Activated CD4-positive, alpha-beta memory T cell treated with anti-CD3 and anti-CD28 coated beads, Interleukin-2, amount 10 ng/mL, durations not matched to agents 7 days and 5 days (primary cell): ENCODE results near the gene CEBPZOS. TPM values are rescaled to one million over a fixed set of nuclear protein-coding genes. Genes with fewer than 3 reads are reported as not detected.
"Not testable (repeated sequence)": the region's sequence is repeated elsewhere in the genome, so short reads cannot be mapped to it uniquely, and the experiment has no call there.

ENCODE experiments used
- CTCF ChIA-PET: fragments of 350-600 bp; sonication (Branson Sonifier 250); formaldehyde crosslinking; loops from one replicate; lab custom pipeline; 2021; ENCODE audit warnings: antibody characterized with exemption, inconsistent platforms; lab: Charles Lee
- POLR2A ChIA-PET: fragments of 350-600 bp; sonication (Branson Sonifier 250); formaldehyde crosslinking; loops from one replicate; lab custom pipeline; 2021; ENCODE audit warnings: antibody characterized with exemption; lab: Charles Lee
- DNase-seq: peaks from one replicate; pipeline ENCODE4 v3.0.0-alpha.2; 2020
- H3K27ac Mint-ChIP-seq: one replicate; pipeline ENCODE4 v1.8.0; 2021; ENCODE audit warnings: mild to moderate bottlenecking, mixed read lengths
- H3K27me3 Mint-ChIP-seq: one replicate; pipeline ENCODE4 v1.8.0; 2021; ENCODE audit warnings: mixed read lengths
- H3K36me3 Mint-ChIP-seq: one replicate; pipeline ENCODE4 v1.8.0; 2021; ENCODE audit warnings: low read depth, mixed read lengths
- H3K4me1 Mint-ChIP-seq: one replicate; pipeline ENCODE4 v1.8.0; 2021; ENCODE audit warnings: mixed read lengths
- H3K4me3 Mint-ChIP-seq: one replicate; pipeline ENCODE4 v1.8.0; 2021; ENCODE audit warnings: mild to moderate bottlenecking, mixed read lengths
- H3K9me3 Mint-ChIP-seq: one replicate; pipeline ENCODE4 v1.8.0; 2021; ENCODE audit warnings: mixed read lengths
- total RNA-seq, 2 experiments: library from RNA; stranded (reverse); gene quantifications; one replicate each; pipeline ENCODE4 v1.2.3, GENCODE V29; 2021

The CEBPZOS gene
- total RNA-seq, 2 experiments from 2014 or later, result 32.9 to 36.3 TPM

GRCh38 chr2:37225129-37225528 is 28.8 kb downstream of the CEBPZOS start:
- H3K27me3 Mint-ChIP-seq, H3K9me3 Mint-ChIP-seq, H3K4me3 Mint-ChIP-seq, POLR2A ChIA-PET, H3K27ac Mint-ChIP-seq, CTCF ChIA-PET, DNase-seq: not testable (repeated sequence)
- Mint-ChIP-seq H3K36me3 (peaks cover 58% of the 10 kb centered on the region), H3K4me1 (peaks cover 53% of the 10 kb centered on the region)

- Mint-ChIP-seq H3K36me3 (peaks cover 42% of the 10 kb centered on the region), H3K4me1 (peaks cover 48% of the 10 kb centered on the region), H3K27me3 (no peaks in the 10 kb centered on the region), H3K27ac (no peak overlapping the region), H3K4me3 (no peak overlapping the region), H3K9me3 (no peaks in the 10 kb centered on the region)
- DNase-seq, result no peak
- POLR2A ChIA-PET, result no interaction called here
- CTCF ChIA-PET, result no interaction called here
Observed at GRCh38 chr2:37226863-37227262, 30.6 kb downstream of the CEBPZOS start.

DNA sequence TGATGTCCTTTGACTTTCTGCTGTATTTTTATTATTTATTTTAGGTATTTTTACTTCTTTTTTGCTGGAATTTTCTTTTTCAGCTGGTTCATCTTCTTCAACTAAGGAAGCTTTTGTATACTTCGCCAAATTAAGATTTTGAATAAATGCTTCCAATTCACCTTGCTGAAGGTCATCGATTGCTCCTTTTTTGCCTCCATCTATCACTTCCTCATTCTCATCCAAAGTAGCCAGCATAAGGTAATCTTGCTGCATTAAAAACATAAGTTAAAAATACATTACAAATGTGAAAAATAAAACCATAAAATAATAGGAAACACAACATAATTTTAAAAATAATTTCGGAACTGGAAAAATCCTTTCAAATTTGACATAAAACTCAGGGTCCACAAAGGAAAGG is 32.5 kb downstream of the CEBPZOS start:
- Mint-ChIP-seq H3K4me1 (peaks cover 33% of the 10 kb centered on the region), H3K27ac (no peak overlapping the region), H3K9me3 (no peaks in the 10 kb centered on the region), H3K36me3 (peaks cover 26% of the 10 kb centered on the region), H3K27me3 (no peaks in the 10 kb centered on the region), H3K4me3 (no peak overlapping the region)
- ChIA-PET CTCF (no interaction called here), POLR2A (no interaction called here)
- no peak for DNase-seq

- Mint-ChIP-seq H3K36me3 (peaks cover 30% of the 10 kb centered on the region), H3K27ac (no peak overlapping the region), H3K27me3 (no peaks in the 10 kb centered on the region), H3K9me3 (no peaks in the 10 kb centered on the region), H3K4me3 (no peak overlapping the region), H3K4me1 (peaks cover 32% of the 10 kb centered on the region)
- ChIA-PET POLR2A (interaction anchor here (1.4 kb wide), 1 partner anchor 18 kb away, joined by 4 read pairs; no protein-coding TSS in a partner anchor), CTCF (no interaction called here)
- no peak for DNase-seq
Observed at GRCh38 chr2:37230581-37230980, 34.3 kb downstream of the CEBPZOS start.

DNA sequence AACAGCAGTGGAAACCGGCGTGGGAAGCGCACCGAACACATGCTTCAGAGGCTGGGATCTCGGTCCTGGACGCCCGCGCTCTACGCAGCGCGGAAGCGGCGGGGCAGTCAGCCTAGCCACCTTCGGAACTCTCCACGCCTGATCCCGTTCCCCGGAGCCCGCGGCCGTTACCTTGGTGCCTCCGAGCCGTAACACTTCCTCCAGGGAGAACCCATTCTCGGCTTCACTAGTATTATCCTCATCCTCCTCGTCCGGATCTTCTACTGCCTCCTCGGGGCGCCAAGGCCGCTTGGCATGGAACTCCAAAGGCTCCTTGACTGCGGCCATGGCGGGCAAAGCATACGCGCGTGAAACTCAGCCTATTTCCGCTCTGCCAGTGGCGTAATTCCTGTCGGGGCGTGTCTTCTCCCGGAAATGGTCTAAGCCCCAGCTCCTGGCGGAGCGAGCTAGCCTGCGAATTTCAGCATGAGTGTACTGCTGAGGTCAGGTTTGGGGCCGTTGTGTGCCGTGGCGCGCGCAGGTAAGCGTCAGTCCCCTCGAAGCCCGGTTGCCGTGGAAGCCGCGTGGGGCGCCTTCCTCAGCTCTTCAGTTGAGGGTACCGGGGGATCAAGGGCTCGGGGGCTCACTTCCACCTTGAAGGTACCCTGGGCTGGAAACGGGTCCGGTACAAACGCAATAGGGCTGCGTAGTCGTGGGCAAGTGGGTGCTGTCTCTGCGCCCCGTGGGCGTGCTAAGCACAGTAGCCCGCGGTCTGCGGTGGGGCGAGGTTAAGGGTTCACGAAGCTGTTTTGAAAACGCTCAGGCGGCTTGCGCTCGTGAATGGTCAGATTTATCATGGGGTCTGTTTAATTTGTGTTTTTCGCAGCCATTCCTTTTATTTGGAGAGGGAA is 35.2 kb downstream of the CEBPZOS start, which contains the start of the genes CEBPZ and NDUFAF7:
Gene CEBPZ (minus strand): TSS at position 356 of the 890 bp plus-strand sequence. CDS start 29 bp downstream, at position 327.
Gene NDUFAF7 (plus strand): TSS at position 418 of the 890 bp plus-strand sequence. CDS start 48 bp downstream, at position 466.
- ChIA-PET CTCF (interaction anchor here (0.7 to 2.0 kb wide), 5 partner anchors 12 to 646 kb away, joined by 3 to 8 read pairs (median 3); no protein-coding TSS in a partner anchor), POLR2A (interaction anchor here (0.7 to 2.1 kb wide), 13 partner anchors 10 to 393 kb away, joined by 3 to 17 read pairs (median 4); partner anchors contain the start of genes CEBPZOS, EIF2AK2 and STRN)
- H3K27ac Mint-ChIP-seq, result no peak within 1 kb of the TSS
- H3K4me3 Mint-ChIP-seq, result no peak within 1 kb of the TSS
- H3K27me3 Mint-ChIP-seq, result no peaks in the 10 kb centered on the region
- peaks cover 27% of the 10 kb centered on the region for H3K4me1 Mint-ChIP-seq
- no peaks in the 10 kb centered on the region for H3K9me3 Mint-ChIP-seq
- DNase-seq, result peak; percentile 89
- peaks cover 36% of the 10 kb centered on the region for H3K36me3 Mint-ChIP-seq

- H3K9me3 Mint-ChIP-seq, result no peaks in the 10 kb centered on the region
- no peaks in the 10 kb centered on the region for H3K27me3 Mint-ChIP-seq
- peaks cover 34% of the 10 kb centered on the region for H3K36me3 Mint-ChIP-seq
- no peak overlapping the region for H3K4me3 Mint-ChIP-seq
- no peak for DNase-seq
- no peak overlapping the region for H3K27ac Mint-ChIP-seq
- ChIA-PET CTCF (interaction anchor here (0.7 to 2.0 kb wide), 5 partner anchors 11 to 645 kb away, joined by 3 to 8 read pairs (median 3); no protein-coding TSS in a partner anchor), POLR2A (interaction anchor here (0.7 to 2.1 kb wide), 14 partner anchors 10 to 392 kb away, joined by 3 to 17 read pairs (median 3); partner anchors contain the start of genes CEBPZOS, EIF2AK2 and STRN)
- peaks cover 22% of the 10 kb centered on the region for H3K4me1 Mint-ChIP-seq
Observed at GRCh38 chr2:37232131-37232933, 36.0 kb downstream of the CEBPZOS start.

- ChIA-PET POLR2A (interaction anchor here (1.6 to 2.1 kb wide), 2 partner anchors 12 to 21 kb away, joined by 3 to 14 read pairs; partner anchors contain the start of genes CEBPZ and NDUFAF7), CTCF (interaction anchor here (1.4 kb wide), 2 partner anchors 12 to 74 kb away, joined by 3 to 4 read pairs; partner anchors contain the start of genes CEBPZ and NDUFAF7)
- no peak overlapping the region for H3K27ac Mint-ChIP-seq
- peaks cover 75% of the 10 kb centered on the region for H3K36me3 Mint-ChIP-seq
- H3K9me3 Mint-ChIP-seq, result peaks cover 2% of the 10 kb centered on the region
- peaks cover 19% of the 10 kb centered on the region for H3K4me1 Mint-ChIP-seq
- no peak for DNase-seq
- H3K27me3 Mint-ChIP-seq, result no peaks in the 10 kb centered on the region
- H3K4me3 Mint-ChIP-seq, result no peak overlapping the region
Observed at GRCh38 chr2:37243435-37243834, 47.1 kb downstream of the CEBPZOS start.

DNA sequence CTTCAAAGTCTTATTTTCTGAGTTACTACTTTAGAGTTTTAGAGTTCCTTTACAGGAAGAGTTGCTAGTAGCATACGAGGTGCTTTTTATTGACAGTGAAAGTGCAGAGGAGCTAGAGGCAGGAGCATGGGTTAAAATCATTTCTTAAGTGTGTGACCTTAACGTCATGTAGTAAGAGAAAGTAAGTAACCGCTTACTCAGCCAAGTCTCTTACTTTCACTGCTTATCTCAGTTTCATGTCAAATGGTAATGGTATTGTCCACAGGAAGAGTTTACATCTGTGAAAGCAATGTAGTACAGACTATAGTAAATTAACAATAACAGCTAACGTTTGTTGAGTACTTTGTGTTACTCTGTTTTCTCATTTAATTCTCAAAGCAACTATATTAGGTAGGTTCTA is 47.7 kb downstream of the CEBPZOS start:
- Mint-ChIP-seq H3K27ac (no peak overlapping the region), H3K9me3 (peaks cover 2% of the 10 kb centered on the region), H3K4me1 (peaks cover 19% of the 10 kb centered on the region), H3K4me3 (no peak overlapping the region), H3K36me3 (peaks cover 73% of the 10 kb centered on the region), H3K27me3 (no peaks in the 10 kb centered on the region)
- ChIA-PET POLR2A (interaction anchor here (1.6 to 2.1 kb wide), 2 partner anchors 12 to 20 kb away, joined by 3 to 14 read pairs; partner anchors contain the start of genes CEBPZ and NDUFAF7), CTCF (interaction anchor here (1.3 to 1.4 kb wide), 3 partner anchors 12 to 76 kb away, joined by 3 to 4 read pairs (median 3); partner anchors contain the start of genes CEBPZ and NDUFAF7)
- DNase-seq, result no peak

DNA sequence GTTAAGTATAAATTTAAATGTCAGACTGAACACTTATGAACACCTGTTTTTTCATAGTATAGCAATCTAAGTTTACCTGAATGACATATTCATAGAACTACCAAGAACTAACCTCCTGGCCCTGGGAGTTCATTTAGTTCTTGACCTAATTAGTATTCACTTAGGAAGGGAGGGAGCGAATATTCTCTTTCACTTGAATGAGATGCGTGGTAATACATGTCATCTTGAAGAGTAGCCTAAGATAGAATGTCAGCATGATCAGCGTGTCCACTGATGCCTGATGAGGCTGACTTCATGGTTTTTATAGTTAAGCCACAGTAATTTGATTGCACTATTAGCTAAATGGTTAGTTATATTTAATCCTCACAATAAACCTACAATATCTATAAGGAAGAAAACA is 48.5 kb downstream of the CEBPZOS start:
- Mint-ChIP-seq H3K27me3 (no peaks in the 10 kb centered on the region), H3K27ac (no peak overlapping the region), H3K36me3 (peaks cover 76% of the 10 kb centered on the region), H3K9me3 (peaks cover 2% of the 10 kb centered on the region), H3K4me3 (no peak overlapping the region), H3K4me1 (peaks cover 19% of the 10 kb centered on the region)
- POLR2A ChIA-PET, result interaction anchor here (2.1 kb wide), 1 partner anchor 13 kb away, joined by 14 read pairs; the partner anchor contains the start of genes CEBPZ and NDUFAF7
- CTCF ChIA-PET, result interaction anchor here (1.3 kb wide), 1 partner anchor 77 kb away, joined by 3 read pairs; no protein-coding TSS in a partner anchor
- no peak for DNase-seq

GRCh38 chr2:37246205-37246604 is 49.9 kb downstream of the CEBPZOS start:
- POLR2A ChIA-PET, result no interaction called here
- Mint-ChIP-seq H3K4me3 (no peak overlapping the region), H3K9me3 (peaks cover 2% of the 10 kb centered on the region), H3K36me3 (peaks cover 70% of the 10 kb centered on the region), H3K27me3 (no peaks in the 10 kb centered on the region), H3K4me1 (peaks cover 14% of the 10 kb centered on the region), H3K27ac (no peak overlapping the region)
- no peak for DNase-seq
- CTCF ChIA-PET, result no interaction called here

DNA sequence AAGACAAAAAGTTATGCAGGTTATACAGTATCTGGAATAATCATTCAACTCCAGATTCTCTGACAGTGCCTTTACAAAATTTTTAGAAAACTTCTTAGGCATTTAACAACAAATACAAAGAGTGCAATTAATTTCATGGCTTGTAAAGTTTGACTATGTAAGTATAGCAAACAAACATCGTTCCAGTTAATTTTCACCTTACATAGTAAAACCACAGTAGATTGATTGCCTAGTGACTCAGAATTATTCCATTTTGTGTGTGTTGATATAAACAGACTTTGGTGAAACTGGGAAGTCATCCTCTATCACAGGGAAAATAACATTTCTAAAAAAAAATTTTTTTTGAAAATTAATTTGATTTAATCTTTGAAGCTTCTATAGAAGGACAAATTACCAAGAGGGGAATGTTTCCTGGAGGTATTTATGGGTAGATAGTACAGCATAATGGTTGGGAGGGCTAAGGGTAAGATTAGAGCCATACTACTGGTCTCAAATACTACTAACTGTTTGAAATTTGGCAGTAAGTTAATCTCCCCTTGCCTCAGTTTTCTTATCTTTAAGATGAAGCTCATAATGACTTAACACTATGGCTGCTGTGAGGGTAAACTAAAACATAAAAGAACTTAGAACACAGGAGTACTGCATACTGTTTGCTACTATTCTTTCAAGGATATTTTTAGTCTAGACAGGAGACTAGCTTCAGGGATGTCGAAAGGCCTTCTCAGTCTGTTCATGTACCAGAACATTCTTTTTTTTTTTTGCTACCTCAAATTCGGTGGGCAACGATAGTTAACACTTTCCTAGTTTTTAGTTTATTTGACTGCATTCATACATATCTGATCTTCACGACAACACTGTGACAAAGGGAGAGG is 54.8 kb downstream of the CEBPZOS start:
- no peak overlapping the region for H3K4me3 Mint-ChIP-seq
- H3K27me3 Mint-ChIP-seq, result no peaks in the 10 kb centered on the region
- H3K4me1 Mint-ChIP-seq, result no peaks in the 10 kb centered on the region
- ChIA-PET CTCF (no interaction called here), POLR2A (no interaction called here)
- peaks cover 56% of the 10 kb centered on the region for H3K36me3 Mint-ChIP-seq
- no peak overlapping the region for H3K27ac Mint-ChIP-seq
- DNase-seq, result no peak
- H3K9me3 Mint-ChIP-seq, result no peaks in the 10 kb centered on the region
